Effector memory CD4-positive, alpha-beta T cell (primary cell): ENCODE results near the gene AGA.

Source experiments
- DNase-seq, 3 donors: peaks; one replicate each; pipeline ENCODE4 v3.0.0-alpha.2; 2020
- H3K27ac ChIP-seq: 2 replicates; pipeline ENCODE4 v1.7.0; 2013; ENCODE audit warnings: mild to moderate bottlenecking, low read length, moderate library complexity; ENCODE audit not compliant: insufficient read depth, poor library complexity, severe bottlenecking
- H3K27me3 ChIP-seq: replicated peaks from 2 replicates; pipeline ENCODE4 v1.7.0; 2013; ENCODE audit warnings: mild to moderate bottlenecking, low read length; ENCODE audit not compliant: insufficient read depth, control insufficient read depth, poor library complexity, severe bottlenecking
- H3K36me3 ChIP-seq: 2 replicates; pipeline ENCODE4 v1.7.0; 2013; ENCODE audit warnings: mild to moderate bottlenecking, low read length, moderate library complexity; ENCODE audit not compliant: control insufficient read depth, insufficient read depth
- H3K4me1 ChIP-seq: 2 replicates; pipeline ENCODE4 v1.7.0; 2013; ENCODE audit warnings: low read length, mild to moderate bottlenecking; ENCODE audit not compliant: control insufficient read depth, insufficient read depth, poor library complexity, severe bottlenecking
- H3K4me3 ChIP-seq: 2 replicates; pipeline ENCODE4 v1.7.0; 2013; ENCODE audit warnings: low read length, low read depth, mild to moderate bottlenecking; ENCODE audit not compliant: insufficient read depth, poor library complexity, severe bottlenecking
- H3K9me3 ChIP-seq: 2 replicates; pipeline ENCODE4 v1.7.0; 2013; ENCODE audit warnings: mild to moderate bottlenecking, low read length, moderate library complexity; ENCODE audit not compliant: control insufficient read depth

Gene AGA

GRCh38 chr4:177419434-177419833 is 22.8 kb downstream of the AGA start:
- Histone ChIP-seq H3K4me1 (no peaks in the 10 kb centered on the region), H3K9me3 (peaks cover 4% of the 10 kb centered on the region), H3K4me3 (no peak overlapping the region), H3K27ac (no peak overlapping the region), H3K27me3 (no peaks in the 10 kb centered on the region), H3K36me3 (no peaks in the 10 kb centered on the region)
- DNase-seq: no peak

DNA sequence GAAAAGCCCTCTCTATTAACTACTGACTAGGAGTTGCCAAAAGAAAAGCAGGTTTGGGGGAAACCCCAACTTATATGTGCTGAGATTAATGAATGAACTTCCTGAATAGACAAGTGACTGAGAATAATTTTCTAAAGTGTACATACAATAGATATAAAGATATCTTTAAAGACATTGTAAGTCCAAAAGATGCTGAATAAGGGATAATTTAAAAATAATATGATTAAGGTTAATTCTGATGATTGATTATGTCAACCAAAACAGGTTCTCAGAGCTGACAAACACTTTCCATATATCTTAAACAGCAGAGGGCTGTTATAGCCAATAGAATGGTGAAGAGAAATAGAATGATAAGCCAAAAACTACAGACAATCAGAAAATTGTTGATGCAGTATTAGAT is 28.6 kb downstream of the AGA start:
- Histone ChIP-seq H3K27ac (no peak overlapping the region), H3K4me3 (no peak overlapping the region), H3K4me1 (no peaks in the 10 kb centered on the region), H3K27me3 (no peaks in the 10 kb centered on the region), H3K9me3 (no peaks in the 10 kb centered on the region), H3K36me3 (no peaks in the 10 kb centered on the region)
- no peak for DNase-seq

DNA sequence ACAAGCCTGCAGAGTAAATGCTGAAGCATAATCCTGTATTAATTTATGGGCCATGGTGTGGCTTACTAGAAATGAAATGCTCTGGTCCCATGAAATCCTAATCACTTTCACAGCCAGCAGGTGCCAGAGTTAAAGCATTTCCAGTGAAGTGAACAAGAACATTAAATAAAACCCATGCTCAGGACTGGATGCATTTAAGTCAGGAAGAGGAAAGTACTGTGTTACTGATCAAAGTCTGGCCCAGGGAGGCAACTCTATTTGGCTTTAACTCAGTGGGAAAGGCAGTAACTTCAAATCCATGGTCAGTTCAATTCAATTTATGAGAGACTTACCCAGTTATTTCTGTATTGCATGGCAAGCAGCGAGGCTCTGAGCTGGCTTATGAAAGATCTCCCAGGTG is 29.2 kb downstream of the AGA start:
- Histone ChIP-seq H3K36me3 (no peaks in the 10 kb centered on the region), H3K4me1 (no peaks in the 10 kb centered on the region), H3K4me3 (no peak overlapping the region), H3K9me3 (no peaks in the 10 kb centered on the region), H3K27me3 (no peaks in the 10 kb centered on the region), H3K27ac (no peak overlapping the region)
- no peak for DNase-seq

- no peak for DNase-seq
- Histone ChIP-seq H3K9me3 (no peaks in the 10 kb centered on the region), H3K4me3 (no peak overlapping the region), H3K27me3 (no peaks in the 10 kb centered on the region), H3K4me1 (no peaks in the 10 kb centered on the region), H3K36me3 (no peaks in the 10 kb centered on the region), H3K27ac (no peak overlapping the region)
These were observed 30.2 kb downstream of the AGA start for GRCh38 chr4:177411996-177412395.

GRCh38 chr4:177410566-177410965 is 31.7 kb downstream of the AGA start:
- Histone ChIP-seq H3K27ac (no peak overlapping the region), H3K4me3 (no peak overlapping the region), H3K36me3 (no peaks in the 10 kb centered on the region), H3K27me3 (no peaks in the 10 kb centered on the region), H3K4me1 (no peaks in the 10 kb centered on the region), H3K9me3 (no peaks in the 10 kb centered on the region)
- DNase-seq: no peak

- no peaks in the 10 kb centered on the region for H3K36me3 ChIP-seq
- no peaks in the 10 kb centered on the region for H3K27me3 ChIP-seq
- H3K9me3 ChIP-seq: no peaks in the 10 kb centered on the region
- no peak overlapping the region for H3K27ac ChIP-seq
- no peaks in the 10 kb centered on the region for H3K4me1 ChIP-seq
- DNase-seq: no peak
- no peak overlapping the region for H3K4me3 ChIP-seq
These were observed 34.2 kb downstream of the AGA start for GRCh38 chr4:177408023-177408422.

- no peak overlapping the region for H3K27ac ChIP-seq
- H3K4me3 ChIP-seq: no peak overlapping the region
- DNase-seq: no peak
- no peaks in the 10 kb centered on the region for H3K36me3 ChIP-seq
- H3K27me3 ChIP-seq: no peaks in the 10 kb centered on the region
- H3K4me1 ChIP-seq: peaks cover 9% of the 10 kb centered on the region
- H3K9me3 ChIP-seq: no peaks in the 10 kb centered on the region
These were observed 36.7 kb downstream of the AGA start for GRCh38 chr4:177405508-177405907.

DNA sequence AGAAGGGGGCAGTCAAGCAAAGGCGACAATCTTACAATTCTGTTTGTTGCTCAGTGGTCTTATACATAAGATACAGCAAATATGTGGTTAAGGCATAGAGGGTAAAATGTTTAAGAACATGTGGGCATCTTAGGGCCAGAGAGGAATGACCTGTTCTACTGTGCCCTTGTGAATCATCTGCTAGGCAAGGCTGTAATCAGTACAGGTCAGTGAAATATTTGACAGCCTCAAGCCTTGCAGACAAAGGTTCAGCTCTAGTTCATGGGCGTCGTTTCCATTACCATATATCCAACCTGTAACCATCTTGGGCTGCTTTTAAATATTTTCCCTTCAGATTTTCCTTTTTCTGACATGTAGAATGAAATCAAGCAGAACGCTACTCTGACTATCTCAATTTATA is 37.3 kb downstream of the AGA start:
- Histone ChIP-seq H3K4me1 (peaks cover 10% of the 10 kb centered on the region), H3K4me3 (no peak overlapping the region), H3K27ac (no peak overlapping the region), H3K36me3 (no peaks in the 10 kb centered on the region), H3K9me3 (no peaks in the 10 kb centered on the region), H3K27me3 (no peaks in the 10 kb centered on the region)
- DNase-seq: no peak

GRCh38 chr4:177404342-177404741 is 37.9 kb downstream of the AGA start:
- Histone ChIP-seq H3K4me3 (no peak overlapping the region), H3K36me3 (no peaks in the 10 kb centered on the region), H3K27me3 (no peaks in the 10 kb centered on the region), H3K9me3 (no peaks in the 10 kb centered on the region), H3K4me1 (peaks cover 10% of the 10 kb centered on the region), H3K27ac (no peak overlapping the region)
- DNase-seq: no peak

GRCh38 chr4:177403746-177404145 is 38.5 kb downstream of the AGA start:
- no peak overlapping the region for H3K27ac ChIP-seq
- H3K4me1 ChIP-seq: peaks cover 10% of the 10 kb centered on the region
- no peaks in the 10 kb centered on the region for H3K27me3 ChIP-seq
- H3K4me3 ChIP-seq: no peak overlapping the region
- H3K36me3 ChIP-seq: no peaks in the 10 kb centered on the region
- DNase-seq: no peak
- H3K9me3 ChIP-seq: no peaks in the 10 kb centered on the region
